MG63 (cell line): ENCODE measurements around the gene KCTD13. TPM values are rescaled to one million over a fixed set of nuclear protein-coding genes. Genes with fewer than 3 reads are reported as not detected.
"Not testable (repeated sequence)": the region's sequence is repeated elsewhere in the genome, so short reads cannot be mapped to it uniquely, and the experiment has no call there.

ENCODE experiments used
- DNase-seq: peaks from one replicate; pipeline ENCODE4 v3.0.0-alpha.2; 2020
- H3K27me3 ChIP-seq: fragments of 250-450 bp; sonication (Bioruptor Pico); 2 replicates; pipeline ENCODE4 v1.5.1; 2020; ENCODE audit warnings: mild to moderate bottlenecking, moderate library complexity
- H3K36me3 ChIP-seq: fragments of 250-450 bp; sonication (Bioruptor Pico); 2 replicates; pipeline ENCODE4 v1.5.1; 2020; ENCODE audit warnings: mild to moderate bottlenecking, moderate library complexity
- H3K4me3 ChIP-seq: fragments of 250-450 bp; sonication (Bioruptor Pico); 2 replicates; pipeline ENCODE4 v1.5.1; 2020; ENCODE audit warnings: mild to moderate bottlenecking, moderate library complexity
- H3K9me3 ChIP-seq: fragments of 250-450 bp; sonication (Bioruptor Pico); 2 replicates; pipeline ENCODE4 v1.5.1; 2020; ENCODE audit warnings: mild to moderate bottlenecking, moderate library complexity
- total RNA-seq: library from RNA; depleted of rRNA; stranded (reverse); fragments of >200 nt; shearing (Covaris generic); gene quantifications from 2 replicates; pipeline ENCODE4 v1.2.3, GENCODE V29; 2014; ENCODE audit warnings: low replicate concordance; rRNA removed

KCTD13 gene, protein sequence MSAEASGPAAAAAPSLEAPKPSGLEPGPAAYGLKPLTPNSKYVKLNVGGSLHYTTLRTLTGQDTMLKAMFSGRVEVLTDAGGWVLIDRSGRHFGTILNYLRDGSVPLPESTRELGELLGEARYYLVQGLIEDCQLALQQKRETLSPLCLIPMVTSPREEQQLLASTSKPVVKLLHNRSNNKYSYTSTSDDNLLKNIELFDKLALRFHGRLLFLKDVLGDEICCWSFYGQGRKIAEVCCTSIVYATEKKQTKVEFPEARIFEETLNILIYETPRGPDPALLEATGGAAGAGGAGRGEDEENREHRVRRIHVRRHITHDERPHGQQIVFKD
- 5.1 and 7.6 TPM in 2 replicates for total RNA-seq

DNA sequence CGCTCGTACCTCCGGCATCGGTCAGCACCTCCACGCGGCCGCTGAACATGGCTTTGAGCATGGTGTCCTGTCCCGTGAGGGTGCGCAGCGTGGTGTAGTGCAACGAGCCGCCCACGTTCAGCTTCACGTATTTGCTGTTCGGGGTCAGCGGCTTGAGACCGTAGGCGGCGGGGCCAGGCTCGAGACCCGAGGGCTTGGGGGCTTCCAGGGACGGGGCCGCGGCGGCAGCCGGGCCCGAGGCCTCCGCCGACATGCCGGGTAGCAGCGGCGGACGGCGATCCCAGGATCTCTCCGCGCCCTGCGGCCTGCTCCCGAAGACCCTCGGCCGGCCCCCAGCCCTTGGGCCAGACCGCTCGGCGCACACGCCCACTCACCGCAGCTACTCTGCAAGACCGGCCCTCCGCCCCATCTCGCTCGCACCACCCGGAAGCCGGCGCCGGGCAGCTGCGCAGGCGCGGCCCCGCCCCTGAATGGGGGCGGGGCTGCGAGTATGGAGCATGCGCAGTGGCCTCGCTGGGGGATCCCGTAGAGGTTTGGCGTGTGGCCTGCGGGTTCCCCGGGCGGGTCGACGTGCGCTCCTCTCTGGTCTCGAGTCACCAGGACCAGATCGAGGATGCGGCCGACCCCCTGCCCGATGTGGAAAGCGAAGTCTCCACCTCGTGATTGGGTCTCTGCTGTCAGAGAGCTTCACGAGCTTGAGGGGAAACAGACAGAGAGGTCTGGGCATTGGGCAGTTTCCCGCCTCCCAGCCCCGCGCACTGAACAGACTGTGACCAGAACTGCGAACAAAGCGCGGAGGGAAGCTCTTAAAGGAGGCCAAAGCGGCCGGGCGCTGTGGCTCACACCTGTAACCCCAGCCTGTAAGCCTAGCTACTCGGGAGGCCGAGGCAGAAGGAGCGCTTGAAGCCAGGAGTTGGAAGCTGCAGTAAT, at the start of gene KCTD13:
KCTD13 (minus strand) TSS at position 446 of the 930 bp plus-strand sequence; CDS start at position 253, 193 bp downstream.
- Histone ChIP-seq H3K27me3 (no peaks in the 10 kb centered on the region), H3K9me3 (no peaks in the 10 kb centered on the region), H3K4me3 (peak within 1 kb of the TSS; percentile 78), H3K36me3 (peaks cover 18% of the 10 kb centered on the region)
- DNase-seq, result peak; percentile 85

DNA sequence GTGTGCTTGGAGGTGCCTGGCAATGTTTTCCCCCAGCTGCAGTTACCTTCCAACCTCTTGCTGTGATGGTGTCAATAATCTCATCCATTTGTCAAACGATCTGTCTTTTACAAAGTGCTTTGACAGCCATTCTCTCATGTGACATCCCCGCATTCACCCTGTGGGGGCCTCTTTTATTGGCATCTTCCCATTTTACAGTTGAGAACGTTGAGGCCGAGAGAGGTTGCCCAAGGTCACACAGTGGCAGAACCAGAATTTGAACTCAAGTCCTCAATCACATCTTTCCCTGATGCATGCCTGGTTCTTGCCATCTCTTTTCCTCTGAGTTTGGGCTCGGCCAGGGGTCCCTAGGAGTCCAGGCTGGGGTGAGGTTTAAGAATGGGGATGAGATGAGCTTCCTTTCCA, 49.1 kb upstream of the KCTD13 start:
- Histone ChIP-seq H3K4me3 (peak overlapping the region; percentile 72), H3K27me3 (no peaks in the 10 kb centered on the region), H3K9me3 (peaks cover 6% of the 10 kb centered on the region), H3K36me3 (peaks cover 51% of the 10 kb centered on the region)
- no peak for DNase-seq

DNA sequence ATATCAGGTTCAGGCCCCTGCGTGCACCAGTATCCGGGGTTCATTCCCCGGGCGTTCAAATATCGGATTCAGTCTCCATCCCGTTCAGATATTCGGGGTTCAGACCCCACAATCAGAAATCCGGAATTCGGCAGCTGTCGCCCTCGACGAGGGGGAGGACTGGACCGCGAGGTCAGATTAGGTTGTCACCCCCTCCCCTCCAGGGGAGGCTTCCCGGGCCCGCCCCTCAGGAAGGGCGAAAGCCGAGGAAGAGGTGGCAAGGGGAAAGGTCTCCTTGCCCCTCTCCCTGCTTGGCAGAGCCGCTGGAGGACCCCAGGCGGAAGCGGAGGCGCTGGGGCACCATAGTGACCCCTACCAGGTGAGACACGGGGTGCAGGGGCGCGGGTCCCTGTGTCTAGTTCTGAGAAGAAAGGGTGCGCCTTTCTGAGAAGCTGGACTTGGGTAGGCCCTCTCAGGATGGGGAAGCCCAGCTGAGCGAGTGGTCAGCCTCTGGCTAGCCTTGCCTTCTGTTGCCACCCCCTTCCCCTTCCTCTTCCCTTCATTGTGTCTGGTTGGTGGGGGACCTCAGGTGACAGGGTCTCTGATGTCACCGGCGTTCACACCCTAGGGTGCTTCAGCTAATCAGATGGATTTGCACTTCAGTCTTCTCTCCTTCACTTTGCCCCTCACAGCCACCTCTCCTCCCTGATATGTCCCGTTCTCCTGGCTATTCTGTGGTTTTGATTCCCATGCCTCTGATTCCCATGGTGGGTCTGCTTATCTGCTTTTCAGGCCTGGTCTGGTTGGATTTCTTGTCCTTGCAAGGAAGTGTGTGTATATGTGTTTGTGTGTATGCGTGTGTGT, 48.5 kb upstream of the KCTD13 start:
- no peak for DNase-seq
- H3K36me3 ChIP-seq, result peaks cover 45% of the 10 kb centered on the region
- H3K27me3 ChIP-seq, result no peaks in the 10 kb centered on the region
- peaks cover 6% of the 10 kb centered on the region for H3K9me3 ChIP-seq
- H3K4me3 ChIP-seq, result peak overlapping the region; percentile 72

DNA sequence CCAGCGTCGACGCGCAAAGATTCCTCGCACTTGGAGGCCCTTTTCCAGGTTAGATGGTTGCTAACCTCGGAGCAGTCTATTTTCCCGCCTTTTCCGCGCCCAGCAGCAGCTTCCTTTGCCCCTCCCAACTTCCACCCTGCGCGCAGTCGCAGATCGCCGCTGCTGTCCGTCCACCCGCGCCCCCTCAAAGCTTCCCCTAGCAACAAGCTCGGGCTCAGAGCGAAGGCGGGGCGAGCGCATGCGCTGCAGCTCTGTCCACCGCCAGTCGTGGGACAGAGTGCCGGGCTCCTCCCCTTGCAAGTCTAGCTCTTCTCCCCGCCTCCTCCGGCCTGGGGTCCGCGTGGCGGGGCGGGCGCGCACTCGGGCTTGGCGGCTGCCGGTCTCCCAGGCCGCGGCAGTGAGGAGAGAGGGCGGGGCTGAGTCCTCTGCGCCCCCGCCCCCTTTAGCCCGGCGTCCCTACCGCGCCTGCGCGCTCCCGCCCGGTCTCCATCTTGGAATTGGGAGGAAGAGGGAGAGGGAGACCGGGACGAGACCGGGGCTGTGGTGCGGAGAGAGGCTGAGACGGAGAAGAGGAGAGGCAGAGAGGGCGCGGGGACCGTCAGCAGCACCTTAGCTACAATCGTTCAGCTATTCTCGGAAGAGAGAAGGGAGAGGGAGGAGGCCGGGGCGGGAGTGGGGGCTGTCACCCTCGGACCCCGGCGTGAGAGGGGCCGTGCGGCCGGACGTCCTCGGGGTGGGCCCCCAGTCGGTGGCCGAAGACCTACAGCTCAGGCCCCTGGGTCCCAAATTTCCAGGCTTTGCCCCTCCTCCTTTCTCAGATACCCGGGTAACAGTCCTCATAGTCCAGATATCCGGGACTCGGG, 47.6 kb upstream of the KCTD13 start, which contains the start of gene TAOK2:
TAOK2 (plus strand) TSS at position 485 of the 863 bp plus-strand sequence. CDS start 3,905 bp downstream, outside the sequence.
- H3K9me3 ChIP-seq, result peaks cover 6% of the 10 kb centered on the region

DNA sequence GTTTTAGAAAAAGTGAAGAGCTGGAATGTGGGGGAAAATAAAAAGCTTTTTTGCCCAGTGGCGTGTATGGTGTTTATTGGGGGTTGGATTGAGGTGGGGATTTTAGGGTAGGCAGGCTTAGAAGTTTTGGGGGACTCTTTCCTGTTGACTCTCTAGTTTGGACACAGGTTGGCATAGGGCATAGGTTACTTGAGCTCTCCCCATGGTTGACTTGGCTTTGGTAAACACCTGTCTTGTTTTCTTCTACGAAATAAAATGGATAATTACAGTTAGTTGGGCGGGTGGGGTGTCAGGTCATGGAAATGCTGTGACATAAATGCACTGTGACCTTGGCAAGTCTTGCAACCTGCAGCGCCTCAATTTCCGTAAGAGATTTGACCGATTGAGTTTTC, 47.0 kb upstream of the KCTD13 start:
- no peaks in the 10 kb centered on the region for H3K27me3 ChIP-seq

More for the DNA sequence above, 47.6 kb upstream of the KCTD13 start, which contains the start of gene TAOK2:
- Histone ChIP-seq H3K36me3 (peaks cover 36% of the 10 kb centered on the region), H3K4me3 (peak within 1 kb of the TSS; percentile 72), H3K27me3 (no peaks in the 10 kb centered on the region)
- DNase-seq, result peak; percentile 100

DNA sequence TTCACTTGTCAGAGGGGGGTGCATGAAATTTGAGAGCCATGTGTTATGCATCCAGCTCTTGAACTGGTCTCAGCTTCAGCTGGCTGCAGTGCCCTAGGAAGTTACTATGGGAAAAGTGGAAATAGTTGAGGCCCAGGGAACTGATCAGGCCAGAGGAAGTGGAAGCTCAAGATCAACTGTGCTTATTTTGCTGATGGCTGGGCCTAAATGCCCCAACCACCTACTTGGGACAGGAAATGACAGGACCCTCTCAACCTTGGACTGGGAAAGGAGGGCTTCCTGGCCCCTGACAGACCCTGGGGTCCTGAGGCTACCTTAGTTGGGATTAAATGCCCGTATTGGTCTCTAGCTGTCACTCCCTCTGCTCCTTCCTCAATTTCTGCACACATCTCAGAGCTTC, 46.5 kb upstream of the KCTD13 start:
- DNase-seq, result no peak
- Histone ChIP-seq H3K4me3 (no peak overlapping the region), H3K36me3 (peaks cover 32% of the 10 kb centered on the region), H3K9me3 (peaks cover 6% of the 10 kb centered on the region), H3K27me3 (no peaks in the 10 kb centered on the region)

More for the DNA sequence above, 47.0 kb upstream of the KCTD13 start:
- no peak for DNase-seq
- Histone ChIP-seq H3K4me3 (peak overlapping the region; percentile 1; the same call in 1 of the 2 replicates), H3K36me3 (peaks cover 36% of the 10 kb centered on the region), H3K9me3 (peaks cover 6% of the 10 kb centered on the region)

DNA sequence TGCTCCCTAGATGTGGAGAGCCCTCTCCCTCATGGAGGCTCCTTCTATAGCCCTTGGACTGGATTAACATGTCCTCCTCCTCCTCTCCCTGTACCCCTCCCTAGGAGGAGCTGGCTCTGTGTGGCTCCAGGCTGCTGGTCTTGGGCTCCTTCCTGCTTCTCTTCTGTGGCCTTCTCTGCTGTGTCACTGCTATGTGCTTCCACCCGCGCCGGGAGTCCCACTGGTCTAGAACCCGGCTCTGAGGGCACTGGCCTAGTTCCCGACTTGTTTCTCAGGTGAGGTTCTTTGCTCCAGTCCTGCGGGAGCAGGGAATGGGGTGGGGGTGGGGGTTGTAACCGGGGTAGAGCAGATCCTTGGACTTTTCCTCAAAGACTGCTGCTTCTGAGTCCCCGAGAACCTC, 45.3 kb upstream of the KCTD13 start:
- no peak for DNase-seq
- Histone ChIP-seq H3K9me3 (peaks cover 6% of the 10 kb centered on the region), H3K4me3 (no peak overlapping the region), H3K36me3 (peaks cover 27% of the 10 kb centered on the region), H3K27me3 (no peaks in the 10 kb centered on the region)

DNA sequence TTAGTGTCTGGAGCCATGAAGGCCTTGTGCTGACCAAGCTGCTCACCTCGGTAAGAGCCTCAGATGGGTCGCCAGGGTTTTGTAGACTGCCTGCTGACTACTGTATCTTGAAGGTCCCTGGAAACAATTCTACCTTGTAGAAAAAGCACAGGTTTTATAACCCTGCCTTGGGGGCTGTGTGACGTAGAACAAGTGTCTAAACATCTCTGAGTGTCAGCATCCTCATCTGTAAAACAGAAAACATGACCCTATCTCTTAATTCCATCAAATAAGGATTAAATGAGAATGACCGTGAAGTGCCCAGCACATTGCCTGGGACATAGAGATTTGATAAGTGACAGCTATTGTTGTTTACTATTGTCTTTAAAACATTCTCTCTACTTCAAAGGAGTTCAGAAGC, 42.2 kb upstream of the KCTD13 start:
- peaks cover 5% of the 10 kb centered on the region for H3K9me3 ChIP-seq
- DNase-seq, result no peak
- H3K27me3 ChIP-seq, result no peaks in the 10 kb centered on the region
- H3K4me3 ChIP-seq, result no peak overlapping the region
- peaks cover 25% of the 10 kb centered on the region for H3K36me3 ChIP-seq

DNA sequence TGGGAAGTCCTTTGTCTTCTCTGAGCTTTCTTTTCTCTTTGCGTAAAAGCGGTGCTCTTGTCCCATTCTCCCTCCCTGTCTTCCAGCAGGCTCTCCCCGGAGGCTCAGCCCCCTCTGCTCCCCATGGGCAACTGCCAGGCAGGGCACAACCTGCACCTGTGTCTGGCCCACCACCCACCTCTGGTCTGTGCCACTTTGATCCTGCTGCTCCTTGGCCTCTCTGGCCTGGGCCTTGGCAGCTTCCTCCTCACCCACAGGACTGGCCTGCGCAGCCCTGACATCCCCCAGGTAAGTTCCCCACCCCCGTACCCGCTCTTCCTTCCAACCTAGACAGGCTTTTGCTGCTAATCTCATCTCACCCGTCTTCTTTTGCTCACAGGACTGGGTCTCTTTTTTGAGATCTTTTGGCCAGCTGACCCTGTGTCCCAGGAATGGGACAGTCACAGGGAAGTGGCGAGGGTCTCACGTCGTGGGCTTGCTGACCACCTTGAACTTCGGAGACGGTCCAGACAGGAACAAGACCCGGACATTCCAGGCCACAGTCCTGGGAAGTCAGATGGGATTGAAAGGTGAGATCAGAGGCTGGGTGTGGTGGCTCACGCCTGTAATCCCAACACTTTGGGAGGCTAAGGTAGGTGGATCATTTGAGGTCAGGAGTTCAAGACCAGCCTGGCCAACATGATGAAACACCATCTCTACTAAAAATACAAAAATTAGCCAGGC, 37.2 kb upstream of the KCTD13 start:
- no peaks in the 10 kb centered on the region for H3K9me3 ChIP-seq
- H3K36me3 ChIP-seq, result peaks cover 6% of the 10 kb centered on the region; the same call in 1 of the 2 replicates
- H3K4me3 ChIP-seq, result no peak overlapping the region
- H3K27me3 ChIP-seq, result no peaks in the 10 kb centered on the region
- DNase-seq, result no peak

DNA sequence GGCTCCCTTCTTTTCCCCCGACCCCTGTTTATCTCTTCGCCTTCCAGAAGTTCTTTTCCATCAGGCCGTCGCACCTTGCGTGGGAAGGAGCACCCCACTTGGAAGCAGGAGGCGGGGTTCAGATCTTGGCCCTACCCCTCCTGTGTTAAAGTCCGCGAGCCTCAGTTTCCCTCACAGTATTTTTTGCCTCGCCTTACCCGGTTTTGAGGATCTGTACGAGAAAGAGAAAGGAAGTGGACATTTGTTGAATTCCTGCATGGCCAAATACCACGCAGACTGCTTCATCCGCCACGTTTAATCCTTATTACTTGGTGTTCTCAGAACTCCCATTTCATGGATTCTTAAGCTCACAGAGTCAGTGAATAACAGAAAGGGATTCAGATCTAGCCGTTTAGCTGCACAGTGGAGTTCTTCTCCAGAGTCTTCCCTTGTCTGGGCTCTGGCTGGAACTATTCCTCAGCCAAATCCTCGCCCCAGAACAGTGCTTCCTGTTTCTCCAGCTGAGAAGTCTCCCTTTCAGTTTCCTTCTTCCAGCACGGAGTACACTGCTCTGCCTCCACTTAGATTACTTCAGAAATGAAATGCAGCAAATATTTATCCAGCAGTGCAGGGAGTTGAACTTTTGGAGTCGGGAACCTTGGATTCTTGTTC, 36.4 kb upstream of the KCTD13 start:
- Histone ChIP-seq H3K27me3 (no peaks in the 10 kb centered on the region), H3K9me3 (no peaks in the 10 kb centered on the region), H3K4me3 (peak overlapping the region; percentile 72), H3K36me3 (peaks cover 3% of the 10 kb centered on the region; the same call in 1 of the 2 replicates)
- no peak for DNase-seq

DNA sequence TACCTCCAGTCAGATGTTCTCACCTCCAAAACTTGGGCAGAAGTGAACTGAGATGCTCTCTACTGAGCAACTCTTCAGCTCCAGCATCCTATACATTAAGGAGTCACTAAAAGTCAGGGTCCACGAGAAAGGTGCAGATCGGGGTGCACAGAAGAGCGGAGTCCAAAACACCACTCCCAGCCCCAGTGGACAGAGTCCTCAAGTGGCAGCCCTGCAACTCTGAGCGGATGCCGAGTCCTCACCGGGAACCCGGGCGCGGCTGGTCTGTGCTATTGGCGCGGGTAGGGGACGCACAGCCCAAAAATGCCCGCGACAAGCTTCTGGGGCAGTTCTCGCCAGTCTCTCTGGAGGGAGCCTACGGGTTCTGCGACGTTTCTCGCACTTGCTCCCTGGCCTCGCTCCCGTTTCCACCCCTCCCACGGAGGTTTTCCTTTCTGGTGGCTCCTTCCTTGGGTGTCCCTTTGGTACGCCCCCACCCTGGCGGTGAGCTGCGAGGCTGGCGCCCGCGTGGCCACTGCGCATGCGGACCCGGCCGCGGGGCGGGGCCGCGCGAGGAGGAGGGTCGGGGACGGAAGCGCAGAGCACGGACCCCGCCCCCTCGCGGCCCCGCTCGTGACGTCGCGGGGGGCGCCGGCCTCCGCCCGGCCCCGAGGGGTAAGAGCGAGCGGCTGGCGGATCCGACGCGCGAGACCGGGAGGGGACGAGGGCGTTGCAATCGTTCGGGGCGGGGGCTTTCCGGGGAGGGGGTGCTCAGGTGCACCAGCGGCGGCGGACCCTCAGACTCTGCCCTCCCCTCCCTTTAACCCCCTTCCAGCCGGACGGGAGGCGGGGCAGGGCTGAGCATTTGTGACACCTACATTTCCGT, 35.7 kb upstream of the KCTD13 start, which contains the start of gene TMEM219:
TMEM219 (plus strand) TSS at position 601 of the 865 bp plus-strand sequence. CDS start 1,065 bp downstream, outside the sequence.
- Histone ChIP-seq H3K4me3 (peak within 1 kb of the TSS; percentile 72), H3K27me3 (no peaks in the 10 kb centered on the region), H3K9me3 (no peaks in the 10 kb centered on the region), H3K36me3 (peaks cover 3% of the 10 kb centered on the region; the same call in 1 of the 2 replicates)
- peak; percentile 91 for DNase-seq

DNA sequence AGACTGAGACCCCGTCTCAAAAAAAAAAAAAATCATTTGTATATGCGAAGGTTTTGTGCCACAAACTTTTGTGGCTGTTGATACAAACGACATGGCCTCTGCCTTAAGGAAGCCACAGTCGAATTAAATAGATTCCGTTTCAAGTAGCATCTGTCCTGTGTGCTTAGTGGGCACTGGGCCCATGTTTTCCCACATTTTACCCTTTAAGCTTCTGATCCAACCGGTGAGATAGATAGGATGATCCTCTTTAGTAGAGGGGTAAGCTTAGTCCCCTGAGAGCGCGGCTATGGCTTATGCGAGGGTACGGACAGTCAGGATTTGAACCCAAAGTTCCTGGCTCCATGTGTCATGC, 35.1 kb upstream of the KCTD13 start:
- no peaks in the 10 kb centered on the region for H3K9me3 ChIP-seq
- peaks cover 3% of the 10 kb centered on the region; the same call in 1 of the 2 replicates for H3K36me3 ChIP-seq
- DNase-seq, result no peak
- H3K4me3 ChIP-seq, result peak overlapping the region; percentile 72
- H3K27me3 ChIP-seq, result no peaks in the 10 kb centered on the region

DNA sequence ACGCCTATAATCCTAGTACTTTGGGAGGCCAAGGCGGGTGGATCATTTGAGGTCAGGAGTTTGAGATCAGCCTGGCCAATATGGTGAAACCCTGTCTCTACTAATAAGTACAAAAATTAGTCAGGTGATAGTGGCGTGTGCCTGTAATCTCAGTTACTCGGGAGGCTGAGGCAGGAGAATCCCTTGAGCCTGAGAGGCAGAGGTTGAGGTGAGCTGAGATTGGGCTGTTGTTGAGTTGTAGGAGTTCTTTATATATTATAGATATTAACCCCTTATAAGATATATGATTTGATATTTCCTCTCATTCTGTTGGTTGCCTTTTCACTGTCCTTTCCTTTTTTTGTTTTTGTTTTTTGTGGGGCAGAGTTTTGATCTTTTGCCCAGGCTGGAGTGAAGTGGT, 33.8 kb upstream of the KCTD13 start:
- H3K36me3 ChIP-seq, result not testable (repeated sequence)

More for the DNA sequence above, 33.8 kb upstream of the KCTD13 start:
- H3K4me3 ChIP-seq, DNase-seq, H3K9me3 ChIP-seq, H3K27me3 ChIP-seq: not testable (repeated sequence)
